IMR-90 (cell line): ENCODE data around the gene AGAP1. TPM values are rescaled to one million over a fixed set of nuclear protein-coding genes. Genes with fewer than 3 reads are reported as not detected.

Source experiments
- ATAC-seq: fragments of 200-7000 bp; cut with Tn5 transposase; 2 replicates; pipeline ENCODE4 v1.9.1; 2020; ENCODE audit warnings: low read depth, mild to moderate bottlenecking, moderate library complexity
- BruUV-seq: library from RNA; stranded (reverse); fragments of 400-500 nt; replicated peaks from 2 replicates; lab custom pipeline; 2021; lab: Mats Ljungman, UMichigan
- CTCF ChIA-PET: fragments of 300-600 bp; formaldehyde crosslinking; extraction: SDS; loops from one replicate; lab custom pipeline; 2021; ENCODE audit warnings: antibody characterized with exemption; lab: Yijun Ruan, JAX
- POLR2A ChIA-PET: fragments of 300-600 bp; sonication (Branson Sonifier 250); formaldehyde crosslinking; loops from one replicate; lab custom pipeline; 2022; ENCODE audit warnings: antibody characterized with exemption; ENCODE audit not compliant: unreplicated experiment; lab: Charles Lee
- DNase-seq: peaks from one replicate; pipeline ENCODE4 v3.0.0; 2013
- H2AFZ ChIP-seq: replicated peaks from 2 replicates; pipeline ENCODE3; 2013; ENCODE audit warnings: low read length, mild to moderate bottlenecking; ENCODE audit not compliant: poor library complexity
- H2AK5ac ChIP-seq: 2 replicates; pipeline ENCODE4 v1.6.1; 2013; ENCODE audit warnings: low read depth, low read length, inconsistent platforms
- H2AK9ac ChIP-seq: replicated peaks from 2 replicates; pipeline ENCODE3; 2013; ENCODE audit warnings: mild to moderate bottlenecking, low read depth, low read length, moderate library complexity; ENCODE audit not compliant: poor library complexity
- H2BK120ac ChIP-seq: 2 replicates; pipeline ENCODE4 v1.6.1; 2013; ENCODE audit warnings: low read depth, low read length, inconsistent platforms
- H2BK15ac ChIP-seq: 3 replicates; pipeline ENCODE4 v1.6.1; 2013; ENCODE audit warnings: low read depth, low read length, inconsistent platforms
- H2BK20ac ChIP-seq: 2 replicates; pipeline ENCODE4 v1.6.1; 2013; ENCODE audit warnings: low read depth, mild to moderate bottlenecking, inconsistent platforms, low read length, moderate library complexity
- H2BK5ac ChIP-seq: 2 replicates; pipeline ENCODE4 v1.6.1; 2013; ENCODE audit warnings: mild to moderate bottlenecking, low read depth, low read length, inconsistent platforms; ENCODE audit not compliant: poor library complexity, severe bottlenecking
- H3K14ac ChIP-seq: replicated peaks from 2 replicates; pipeline ENCODE4 v1.6.1; 2013; ENCODE audit warnings: low read depth, low read length, inconsistent platforms
- H3K18ac ChIP-seq: 2 replicates; pipeline ENCODE4 v1.6.1; 2013; ENCODE audit warnings: low read depth, low read length, control low read depth
- H3K23ac ChIP-seq: 2 replicates; pipeline ENCODE4 v1.6.1; 2013; ENCODE audit warnings: low read depth, low read length, inconsistent platforms
- H3K27ac ChIP-seq: 2 replicates; pipeline ENCODE4 v1.5.1; 2013; ENCODE audit warnings: mild to moderate bottlenecking, control low read depth, low read length; ENCODE audit not compliant: insufficient read depth
- H3K27me3 ChIP-seq: 2 replicates; pipeline ENCODE4 v1.6.1; 2013; ENCODE audit warnings: low read length; ENCODE audit not compliant: control insufficient read depth, insufficient read depth
- H3K36me3 ChIP-seq: 2 replicates; pipeline ENCODE4 v1.6.1; 2013; ENCODE audit warnings: low read length, mixed read lengths; ENCODE audit not compliant: control insufficient read depth, insufficient read depth
- H3K4ac ChIP-seq: 2 replicates; pipeline ENCODE4 v1.6.1; 2013; ENCODE audit warnings: low read depth, low read length, inconsistent platforms
- H3K4me1 ChIP-seq: 2 replicates; pipeline ENCODE4 v1.6.1; 2013; ENCODE audit warnings: low read length, mixed read lengths; ENCODE audit not compliant: control insufficient read depth, insufficient read depth
- H3K4me2 ChIP-seq: 2 replicates; pipeline ENCODE4 v1.6.1; 2013; ENCODE audit warnings: low read depth, mild to moderate bottlenecking, control low read depth, low read length, moderate library complexity
- H3K4me3 ChIP-seq: 2 replicates; pipeline ENCODE4 v1.5.1; 2013; ENCODE audit warnings: low read depth, mild to moderate bottlenecking, control low read depth, low read length, moderate library complexity; ENCODE audit not compliant: insufficient read depth
- H3K56ac ChIP-seq: 2 replicates; pipeline ENCODE4 v1.6.1; 2013; ENCODE audit warnings: low read length, inconsistent platforms; ENCODE audit not compliant: insufficient read depth; ENCODE audit errors: extremely low read depth
- H3K79me1 ChIP-seq, 2 experiments: 2 replicates each; pipeline ENCODE4 v1.6.1; 2013; ENCODE audit warnings: low read length in 2 of 2, inconsistent platforms in 1 of 2, low read depth in 1 of 2
- H3K9ac ChIP-seq: 2 replicates; pipeline ENCODE4 v1.6.1; 2013; ENCODE audit warnings: low read depth, low read length, control low read depth
- H3K9me1 ChIP-seq: 2 replicates; pipeline ENCODE4 v1.6.1; 2013; ENCODE audit warnings: low read length, inconsistent platforms; ENCODE audit not compliant: insufficient read depth
- H3K9me3 ChIP-seq: 2 replicates; pipeline ENCODE4 v1.6.1; 2013; ENCODE audit warnings: low read length; ENCODE audit not compliant: control insufficient read depth, insufficient read depth
- H4K20me1 ChIP-seq: 2 replicates; pipeline ENCODE4 v1.6.1; 2013; ENCODE audit warnings: low read length, inconsistent platforms; ENCODE audit not compliant: insufficient read depth
- H4K5ac ChIP-seq: 2 replicates; pipeline ENCODE4 v1.6.1; 2013; ENCODE audit warnings: mild to moderate bottlenecking, low read depth, low read length, control low read depth
- H4K8ac ChIP-seq, 2 experiments: 2 replicates each; pipeline ENCODE4 v1.6.1; 2013; ENCODE audit warnings: low read depth in 2 of 2, low read length in 2 of 2, control low read depth in 1 of 2, inconsistent platforms in 1 of 2
- H4K91ac ChIP-seq: 2 replicates; pipeline ENCODE4 v1.6.1; 2013; ENCODE audit warnings: low read depth, low read length, inconsistent platforms; ENCODE audit not compliant: insufficient read depth
- BHLHE40 ChIP-seq: fragments of 150-350 bp; IDR thresholded peaks from 2 replicates; pipeline ENCODE4 v1.6.1; 2016; ENCODE audit warnings: mild to moderate bottlenecking, low read depth, low read length
- CEBPB ChIP-seq: IDR thresholded peaks from 2 replicates; pipeline ENCODE4 v1.6.1; 2012; ENCODE audit warnings: low read depth, low read length, improper control_type of control experiment
- CHD1 ChIP-seq: IDR thresholded peaks from 2 replicates; pipeline ENCODE4 v1.6.1; 2012; ENCODE audit warnings: low read depth, low read length, improper control_type of control experiment
- CTCF ChIP-seq: conservative IDR thresholded peaks from 2 replicates; pipeline ENCODE4 v1.5.1; 2012; ENCODE audit warnings: mild to moderate bottlenecking, low read depth, low read length, improper control_type of control experiment
- ELK1 ChIP-seq: fragments of 150-350 bp; IDR thresholded peaks from 2 replicates; pipeline ENCODE4 v1.6.1; 2016; ENCODE audit warnings: low read depth, mild to moderate bottlenecking, low read length, moderate library complexity, borderline replicate concordance
- FOS ChIP-seq: fragments of 150-350 bp; IDR thresholded peaks from 2 replicates; pipeline ENCODE4 v1.6.1; 2016; ENCODE audit warnings: low read depth, low read length
- MAFK ChIP-seq: IDR thresholded peaks from 2 replicates; pipeline ENCODE4 v1.6.1; 2012; ENCODE audit warnings: low read depth, low read length, improper control_type of control experiment
- MAZ ChIP-seq: IDR thresholded peaks from 2 replicates; pipeline ENCODE4 v1.6.1; 2012; ENCODE audit warnings: low read depth, mild to moderate bottlenecking, low read length, improper control_type of control experiment, moderate library complexity, borderline replicate concordance
- MXI1 ChIP-seq: IDR thresholded peaks from 2 replicates; pipeline ENCODE4 v1.6.1; 2012; ENCODE audit warnings: low read depth, mild to moderate bottlenecking, low read length, moderate library complexity, borderline replicate concordance
- NFE2L2 ChIP-seq: fragments of 150-350 bp; IDR thresholded peaks from 2 replicates; pipeline ENCODE4 v1.6.1; 2016; ENCODE audit warnings: low read depth, mild to moderate bottlenecking, low read length
- POLR2A ChIP-seq: IDR thresholded peaks from 2 replicates; pipeline ENCODE4 v1.6.1; 2012; ENCODE audit warnings: mild to moderate bottlenecking, low read depth, low read length
- RAD21 ChIP-seq: IDR thresholded peaks from 2 replicates; pipeline ENCODE4 v1.6.1; 2012; ENCODE audit warnings: low read length, improper control_type of control experiment
- RCOR1 ChIP-seq: IDR thresholded peaks from 2 replicates; pipeline ENCODE4 v1.6.1; 2012; ENCODE audit warnings: mild to moderate bottlenecking, low read length, improper control_type of control experiment; ENCODE audit not compliant: insufficient replicate concordance
- RFX5 ChIP-seq: IDR thresholded peaks from 2 replicates; pipeline ENCODE4 v1.8.0; 2012; ENCODE audit warnings: low read depth, mild to moderate bottlenecking, low read length, moderate library complexity
- USF2 ChIP-seq: fragments of 150-350 bp; IDR thresholded peaks from 2 replicates; pipeline ENCODE4 v1.6.1; 2017; ENCODE audit warnings: mild to moderate bottlenecking, antibody characterized with exemption, low read length, low read depth
- WGBS, 2 experiments: methylation state at CpG; one replicate each; pipeline versions ENCODE4 v1.1.5 to v1.1.7; 2013; ENCODE audit warnings: missing lambda C conversion rate in 2 of 2; ENCODE audit not compliant: insufficient read length in 1 of 2; ENCODE audit errors: extremely low coverage in 2 of 2; 5-methylcytosine and 5-hydroxymethylcytosine counted together
- dilution Hi-C: fragments of 300-500 bp; cut with HindIII; formaldehyde crosslinking; loops from one replicate; pipeline ENCODE4 v1.14.3; 2018; ENCODE audit warnings: low sequenced_read_pairs; ENCODE audit not compliant: unreplicated experiment
- in situ Hi-C: fragments of 300-500 bp; cut with MboI; formaldehyde crosslinking; loops from 3 replicates; pipeline ENCODE4 v1.14.3; 2019; ENCODE audit warnings: low sequenced_read_pairs, inconsistent platforms, mixed read lengths
- intact Hi-C: fragments of 100-400 bp; cut with micrococcal nuclease; formaldehyde crosslinking; loops from 2 replicates; pipeline ENCODE4 v1.10.0; 2022
- polyA plus RNA-seq, 3 experiments: library from polyadenylated mRNA; depleted of rRNA; stranded (reverse); fragments of >200 nt; gene quantifications; 2 replicates each; pipeline ENCODE4 v1.2.3, GENCODE V29; 2012; ENCODE audit warnings: low replicate concordance in 1 of 3
- total RNA-seq: library from RNA; depleted of rRNA; stranded (reverse); fragments of >200 nt; gene quantifications from 2 replicates; pipeline ENCODE4 v1.2.3, GENCODE V29; 2012

The AGAP1 gene
- total and polyA plus RNA-seq, 2 of the 4 experiments (the other 2 are of a cell fraction), result 15.1 to 16.4 TPM

- no peak overlapping the region for H3K4me2 ChIP-seq
- H3K79me1 ChIP-seq, result no peaks in the 10 kb centered on the region
- ChIA-PET CTCF (no interaction called here), POLR2A (no interaction called here)
- no peak overlapping the region for H4K8ac ChIP-seq
- no peak overlapping the region for H2AFZ ChIP-seq
- no peak overlapping the region for H2BK15ac ChIP-seq
- H3K4me3 ChIP-seq, result no peak overlapping the region
- H3K9ac ChIP-seq, result no peak overlapping the region
- no peaks in the 10 kb centered on the region for H3K4me1 ChIP-seq
- H2AK9ac ChIP-seq, result no peak overlapping the region
- no peak overlapping the region for H2AK5ac ChIP-seq
- no TSS peak for BruUV-seq
- WGBS, 2 experiments, result 92% methylated on average over 6 of the region's 8 CpGs; no CpG with 5 or more reads in 1 of the 2 experiments
- H4K91ac ChIP-seq, result no peak overlapping the region
- H3K36me3 ChIP-seq, result peaks cover 7% of the 10 kb centered on the region
- no peak overlapping the region for H3K18ac ChIP-seq
- no peaks in the 10 kb centered on the region for H3K9me3 ChIP-seq
- no peak overlapping the region for H3K14ac ChIP-seq
- TF ChIP-seq NFE2L2 (no peak), USF2 (no peak), RFX5 (no peak), RCOR1 (no peak), POLR2A (no peak), MAFK (no peak), CTCF (no peak), RAD21 (no peak), ELK1 (no peak), MXI1 (no peak), CEBPB (no peak), FOS (no peak), MAZ (no peak), CHD1 (no peak), BHLHE40 (no peak)
- H2BK120ac ChIP-seq, result no peak overlapping the region
- H3K27me3 ChIP-seq, result no peaks in the 10 kb centered on the region
- no peak overlapping the region for H3K23ac ChIP-seq
- H3K9me1 ChIP-seq, result no peaks in the 10 kb centered on the region
- ATAC-seq, result no peak
- dilution Hi-C loops (no loop called here), in situ Hi-C loops (no loop called here), intact Hi-C loops (no loop called here)
- no peak overlapping the region for H3K56ac ChIP-seq
- H3K27ac ChIP-seq, result no peak overlapping the region
- DNase-seq, result no peak
- H2BK20ac ChIP-seq, result no peak overlapping the region
- H4K20me1 ChIP-seq, result no peaks in the 10 kb centered on the region; the same call in 1 of the 2 replicates
- H4K5ac ChIP-seq, result no peak overlapping the region
- H3K4ac ChIP-seq, result no peak overlapping the region
- no peak overlapping the region for H2BK5ac ChIP-seq
Observed at GRCh38 chr2:236041616-236042015, 547.8 kb downstream of the AGAP1 start.
